ENCODE results near the gene TAF4. TPM values are rescaled to one million over a fixed set of nuclear protein-coding genes. Genes with fewer than 3 reads are reported as not detected.

TAF4 gene
- total RNA-seq, 4 donors from 2014 or later: 18.0 to 31.8 (median 25.8) TPM

DNA sequence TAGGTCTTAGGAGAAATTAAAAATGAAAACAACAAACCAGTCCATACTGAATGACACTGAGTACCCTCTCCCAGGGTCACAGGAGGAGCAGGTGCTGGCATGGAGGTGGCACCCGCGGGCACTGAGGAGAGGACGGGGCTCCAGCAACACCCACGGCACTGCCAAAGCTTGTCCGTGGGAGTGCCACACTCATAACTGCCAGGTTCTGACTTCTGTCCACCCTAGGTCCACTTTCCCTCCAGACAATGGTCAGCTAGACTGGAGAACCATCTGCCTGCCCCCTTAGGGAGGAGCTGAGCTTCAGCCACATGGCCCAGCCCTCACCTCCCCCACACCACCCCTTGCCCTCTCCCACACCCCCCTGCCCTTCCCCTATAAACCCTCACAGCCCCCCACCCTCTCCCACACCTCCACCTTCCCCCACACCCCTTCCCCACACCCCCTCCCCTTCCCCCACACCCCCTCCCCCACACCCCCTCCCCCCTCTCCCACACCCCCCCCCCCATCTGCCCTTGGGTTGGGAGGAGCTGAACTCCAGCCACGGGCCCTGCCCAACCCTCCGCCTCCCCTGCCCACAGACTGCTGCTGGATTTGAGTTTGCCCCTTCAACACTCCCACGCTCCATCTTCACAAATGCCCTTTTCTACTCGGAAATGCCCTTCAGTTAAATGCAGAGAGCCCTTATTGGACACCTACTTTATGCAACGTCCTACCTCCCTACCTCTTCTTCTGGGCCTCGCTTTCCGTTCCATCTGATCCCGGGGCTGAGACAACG lies 129.6 kb downstream of the TAF4 start:
- H3K4me1 ChIP-seq: no peaks in the 10 kb centered on the region
- no peak overlapping the region for H3K4me3 ChIP-seq
- H3K27me3 ChIP-seq: peaks cover 29% of the 10 kb centered on the region
- no peak overlapping the region for H3K27ac ChIP-seq
- H3K9me3 ChIP-seq: no peaks in the 10 kb centered on the region
- DNase-seq (ENCODE audit: low spot score in 2 of 2): peak; percentile 25 to 55
- H3K36me3 ChIP-seq: no peaks in the 10 kb centered on the region
- TF ChIP-seq POLR2AphosphoS5 (IDR thresholded peaks at IDR 0.05): no peak
- no peak for TF ChIP-seq POLR2A (IDR thresholded peaks at IDR 0.05)
- TF ChIP-seq, protein P1, sequence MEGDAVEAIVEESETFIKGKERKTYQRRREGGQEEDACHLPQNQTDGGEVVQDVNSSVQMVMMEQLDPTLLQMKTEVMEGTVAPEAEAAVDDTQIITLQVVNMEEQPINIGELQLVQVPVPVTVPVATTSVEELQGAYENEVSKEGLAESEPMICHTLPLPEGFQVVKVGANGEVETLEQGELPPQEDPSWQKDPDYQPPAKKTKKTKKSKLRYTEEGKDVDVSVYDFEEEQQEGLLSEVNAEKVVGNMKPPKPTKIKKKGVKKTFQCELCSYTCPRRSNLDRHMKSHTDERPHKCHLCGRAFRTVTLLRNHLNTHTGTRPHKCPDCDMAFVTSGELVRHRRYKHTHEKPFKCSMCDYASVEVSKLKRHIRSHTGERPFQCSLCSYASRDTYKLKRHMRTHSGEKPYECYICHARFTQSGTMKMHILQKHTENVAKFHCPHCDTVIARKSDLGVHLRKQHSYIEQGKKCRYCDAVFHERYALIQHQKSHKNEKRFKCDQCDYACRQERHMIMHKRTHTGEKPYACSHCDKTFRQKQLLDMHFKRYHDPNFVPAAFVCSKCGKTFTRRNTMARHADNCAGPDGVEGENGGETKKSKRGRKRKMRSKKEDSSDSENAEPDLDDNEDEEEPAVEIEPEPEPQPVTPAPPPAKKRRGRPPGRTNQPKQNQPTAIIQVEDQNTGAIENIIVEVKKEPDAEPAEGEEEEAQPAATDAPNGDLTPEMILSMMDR (IDR thresholded peaks at IDR 0.05): no peak
- TF ChIP-seq EP300 (IDR thresholded peaks at IDR 0.05): no peak
- WGBS: 77% methylated on average over 14 of the region's 14 CpGs

DNA sequence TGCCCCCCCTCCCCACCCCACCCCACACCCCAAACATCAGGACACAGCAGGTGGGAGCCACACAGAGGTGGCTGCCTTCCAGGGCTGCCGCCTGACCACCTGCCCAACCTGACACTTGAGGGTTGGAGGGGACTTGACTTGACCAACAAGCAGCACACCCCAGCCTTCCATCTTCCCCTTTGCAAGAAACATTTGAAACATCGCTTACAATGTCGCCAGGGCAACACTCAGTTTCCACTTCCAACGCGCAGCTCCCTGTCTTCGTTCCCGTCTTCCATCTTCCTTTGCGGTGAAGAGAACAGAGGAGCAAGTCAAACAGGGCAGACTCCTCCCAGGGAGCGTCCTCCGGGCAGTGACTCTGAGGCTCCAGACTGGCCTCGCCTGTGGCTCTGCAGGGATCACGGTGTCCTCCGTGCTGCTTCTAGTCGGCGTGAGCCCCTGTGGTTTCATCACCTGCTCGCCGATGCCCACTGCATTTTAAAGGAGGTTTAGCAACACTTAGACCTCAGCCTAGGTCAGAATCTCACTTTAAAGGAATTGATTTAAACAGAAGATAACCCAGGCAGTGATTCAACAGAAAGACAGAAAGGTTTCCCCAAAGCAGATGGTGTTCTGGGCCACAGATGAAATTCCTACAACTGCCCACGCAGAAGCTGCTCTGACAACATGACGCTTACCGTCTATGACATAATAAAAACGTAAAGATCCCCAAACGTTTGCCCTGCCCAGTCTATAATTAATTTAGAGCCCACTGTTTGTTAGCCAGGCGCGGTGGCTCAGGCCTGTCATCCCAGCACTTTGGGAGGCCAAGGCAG lies 130.8 kb downstream of the TAF4 start:
- H3K9me3 ChIP-seq: no peaks in the 10 kb centered on the region
- no peak overlapping the region for H3K27ac ChIP-seq
- H3K4me3 ChIP-seq: no peak overlapping the region
- no peaks in the 10 kb centered on the region for H3K4me1 ChIP-seq
- DNase-seq (ENCODE audit: low spot score in 2 of 2): peak; percentile 36 to 54
- H3K27me3 ChIP-seq: peaks cover 30% of the 10 kb centered on the region
- 65% methylated on average over 17 of the region's 24 CpGs for WGBS
- no peaks in the 10 kb centered on the region for H3K36me3 ChIP-seq
- no peak for TF ChIP-seq POLR2AphosphoS5 (IDR thresholded peaks at IDR 0.05)
- TF ChIP-seq EP300 (IDR thresholded peaks at IDR 0.05): no peak
- TF ChIP-seq POLR2A (IDR thresholded peaks at IDR 0.05): no peak
- TF ChIP-seq, protein P1 (IDR thresholded peaks at IDR 0.05): no peak

DNA sequence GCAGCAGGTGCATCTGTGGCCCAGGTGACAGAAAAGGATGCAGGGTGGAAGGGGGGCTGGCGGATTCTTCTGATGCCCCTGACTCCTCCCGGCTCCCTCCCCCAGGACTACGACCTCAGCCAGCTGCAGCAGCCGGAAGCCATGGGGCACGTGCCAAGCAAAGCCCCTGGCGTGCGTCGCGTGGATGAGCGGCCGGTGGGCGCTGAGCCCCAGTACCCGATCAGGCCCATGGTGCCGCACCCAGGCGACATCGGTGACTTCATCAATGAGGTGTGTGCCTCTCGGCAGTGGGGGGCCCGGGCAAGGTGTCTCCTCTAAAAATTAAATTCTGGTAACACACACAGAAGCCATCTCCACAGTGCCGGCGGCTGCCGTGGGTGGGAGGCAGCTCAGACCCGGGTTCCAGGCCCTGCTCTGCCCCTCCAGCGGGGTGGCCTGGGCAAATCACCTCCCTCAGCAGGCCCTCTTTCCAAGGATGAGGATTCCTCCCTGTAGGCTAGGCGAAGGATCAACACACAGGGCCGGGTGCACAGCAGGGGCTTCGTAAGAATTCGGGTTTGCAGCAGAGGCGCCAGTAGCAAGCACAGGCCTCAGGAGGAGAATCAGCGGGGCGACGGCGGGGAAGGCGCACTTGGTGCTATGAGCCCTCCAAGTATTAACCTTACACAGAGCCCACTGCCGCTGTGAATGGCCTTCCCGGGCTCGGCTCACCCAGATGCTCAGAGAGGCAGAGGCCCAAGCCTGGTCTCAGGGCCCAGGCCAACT lies 131.5 kb downstream of the TAF4 start:
- H3K4me3 ChIP-seq: no peak overlapping the region
- WGBS: 80% methylated on average over 26 of the region's 36 CpGs
- H3K36me3 ChIP-seq: no peaks in the 10 kb centered on the region
- TF ChIP-seq POLR2AphosphoS5 (IDR thresholded peaks at IDR 0.05) (no peak), EP300 (IDR thresholded peaks at IDR 0.05) (no peak)
- TF ChIP-seq, protein P1 (IDR thresholded peaks at IDR 0.05): no peak
- peak; percentile 48 to 76 for DNase-seq (ENCODE audit: low spot score in 2 of 2)
- H3K27me3 ChIP-seq: peaks cover 34% of the 10 kb centered on the region
- no peaks in the 10 kb centered on the region for H3K9me3 ChIP-seq
- no peaks in the 10 kb centered on the region for H3K4me1 ChIP-seq
- H3K27ac ChIP-seq: no peak overlapping the region

DNA sequence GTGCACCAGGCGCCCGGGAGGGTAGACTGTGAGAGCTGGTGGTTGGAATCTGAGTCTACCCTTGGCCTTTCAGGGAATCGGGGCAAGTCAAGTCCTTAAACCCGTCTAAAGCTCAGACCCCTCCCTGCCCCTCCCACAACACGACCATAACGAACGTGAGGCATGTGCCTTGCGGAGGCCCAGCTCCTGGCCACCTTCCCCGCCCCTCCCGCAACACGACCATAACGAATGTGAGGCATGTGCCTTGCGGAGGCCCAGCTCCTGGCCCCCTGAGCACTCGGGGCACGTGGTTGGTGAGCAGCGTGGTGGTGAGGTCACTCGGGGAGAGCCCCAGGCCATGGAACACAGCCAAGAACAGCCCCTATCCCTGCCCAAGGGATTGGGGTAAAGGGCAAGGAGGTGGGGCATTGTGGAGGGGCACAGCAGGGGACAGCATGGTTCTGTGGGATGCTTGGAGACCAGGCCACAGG lies 132.2 kb downstream of the TAF4 start:
- H3K27me3 ChIP-seq: peaks cover 27% of the 10 kb centered on the region
- peak; percentile 26 to 42 for DNase-seq (ENCODE audit: low spot score in 2 of 2)
- WGBS: 72% methylated on average over 16 of the region's 17 CpGs
- H3K27ac ChIP-seq: no peak overlapping the region
- no peak overlapping the region for H3K4me3 ChIP-seq
- no peaks in the 10 kb centered on the region for H3K9me3 ChIP-seq
- TF ChIP-seq POLR2A (IDR thresholded peaks at IDR 0.05): no peak
- TF ChIP-seq, protein P1 (IDR thresholded peaks at IDR 0.05): no peak
- no peaks in the 10 kb centered on the region for H3K36me3 ChIP-seq
- H3K4me1 ChIP-seq: no peaks in the 10 kb centered on the region
